ENCODE data around the gene FOCAD. TPM values are rescaled to one million over a fixed set of nuclear protein-coding genes. Genes with fewer than 3 reads are reported as not detected.

Gene FOCAD
- total RNA-seq, 1 donor from 2014 or later: 30.0 TPM

DNA sequence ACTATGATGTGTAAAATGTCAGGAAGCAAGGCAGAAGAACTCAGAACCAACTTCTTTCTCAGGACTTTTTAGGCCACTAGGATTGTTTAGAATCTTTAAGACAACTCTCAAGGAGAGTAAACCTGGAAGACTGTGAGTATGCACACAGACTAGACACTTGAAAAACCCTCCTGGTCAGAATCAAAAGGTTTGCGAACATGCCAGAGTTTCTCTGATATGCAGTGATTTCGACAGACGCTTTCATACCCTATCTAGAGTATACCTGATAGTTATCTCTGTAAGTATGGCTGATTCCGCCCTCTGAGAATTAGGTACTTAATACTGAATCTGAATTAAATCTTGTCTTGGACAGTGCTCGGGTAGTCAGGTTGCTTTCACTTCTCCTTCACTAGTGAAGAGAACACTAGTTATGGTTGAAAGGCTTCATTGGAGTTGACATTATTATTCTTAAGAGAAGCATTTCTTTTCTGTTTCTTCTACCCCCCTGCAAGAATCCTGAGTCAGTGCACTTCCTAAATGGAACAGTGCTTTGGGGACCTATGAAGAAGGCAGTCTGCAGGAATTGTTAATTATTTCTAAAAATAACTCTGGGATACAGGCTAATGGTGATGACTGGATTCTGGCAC is 189.3 kb downstream of the FOCAD start:
- H3K4me3 ChIP-seq (ENCODE audit: low read depth, low read length): peak overlapping the region; percentile 22
- TF ChIP-seq, protein P1, sequence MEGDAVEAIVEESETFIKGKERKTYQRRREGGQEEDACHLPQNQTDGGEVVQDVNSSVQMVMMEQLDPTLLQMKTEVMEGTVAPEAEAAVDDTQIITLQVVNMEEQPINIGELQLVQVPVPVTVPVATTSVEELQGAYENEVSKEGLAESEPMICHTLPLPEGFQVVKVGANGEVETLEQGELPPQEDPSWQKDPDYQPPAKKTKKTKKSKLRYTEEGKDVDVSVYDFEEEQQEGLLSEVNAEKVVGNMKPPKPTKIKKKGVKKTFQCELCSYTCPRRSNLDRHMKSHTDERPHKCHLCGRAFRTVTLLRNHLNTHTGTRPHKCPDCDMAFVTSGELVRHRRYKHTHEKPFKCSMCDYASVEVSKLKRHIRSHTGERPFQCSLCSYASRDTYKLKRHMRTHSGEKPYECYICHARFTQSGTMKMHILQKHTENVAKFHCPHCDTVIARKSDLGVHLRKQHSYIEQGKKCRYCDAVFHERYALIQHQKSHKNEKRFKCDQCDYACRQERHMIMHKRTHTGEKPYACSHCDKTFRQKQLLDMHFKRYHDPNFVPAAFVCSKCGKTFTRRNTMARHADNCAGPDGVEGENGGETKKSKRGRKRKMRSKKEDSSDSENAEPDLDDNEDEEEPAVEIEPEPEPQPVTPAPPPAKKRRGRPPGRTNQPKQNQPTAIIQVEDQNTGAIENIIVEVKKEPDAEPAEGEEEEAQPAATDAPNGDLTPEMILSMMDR (conservative IDR thresholded peaks at IDR 0.05; ENCODE audit: low read depth, low read length): no peak
- peak; percentile 63 for DNase-seq (ENCODE audit: low read depth)

DNA sequence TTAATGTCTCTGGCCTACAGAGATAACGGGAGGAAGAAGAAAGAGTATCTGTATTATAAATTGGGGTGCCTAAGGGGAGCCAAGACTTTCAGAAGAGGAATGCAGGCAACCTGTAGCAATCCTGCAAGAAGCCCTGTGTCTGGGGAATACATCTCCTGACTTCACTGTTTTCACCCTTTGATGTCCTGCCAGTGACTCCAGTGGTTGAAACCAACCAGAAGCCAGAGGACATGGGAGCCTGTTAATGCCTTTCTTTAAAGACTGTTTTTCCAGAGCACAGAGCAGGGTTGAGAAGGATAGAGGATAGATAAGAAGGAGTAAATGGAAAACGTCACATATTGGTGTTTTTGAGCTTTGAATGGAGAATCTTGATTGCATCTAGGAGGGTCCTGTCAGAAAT is 196.2 kb downstream of the FOCAD start:
- H3K4me3 ChIP-seq (ENCODE audit: low read depth, low read length): no peak overlapping the region
- DNase-seq (ENCODE audit: low read depth): no peak

DNA sequence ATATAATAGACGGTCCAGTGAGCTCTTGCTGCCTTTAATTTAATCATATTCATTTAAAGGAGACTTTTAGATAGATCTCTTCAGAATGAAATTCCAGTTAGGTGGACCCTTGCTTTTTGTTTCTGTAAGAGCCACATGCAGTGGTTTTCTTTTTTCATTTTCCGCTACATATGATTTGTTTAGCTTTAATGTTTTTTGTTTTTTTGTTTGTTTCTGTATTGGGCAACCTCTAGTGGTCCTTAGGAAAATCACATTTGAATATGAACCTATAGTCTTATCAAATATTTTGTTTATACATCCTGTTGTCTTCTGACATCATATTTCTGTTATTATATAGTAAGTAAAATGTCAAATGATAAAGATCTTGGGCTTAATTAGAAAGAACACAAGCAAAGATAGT is 196.6 kb downstream of the FOCAD start:
- DNase-seq (ENCODE audit: low read depth): no peak
- no peak overlapping the region for H3K4me3 ChIP-seq (ENCODE audit: low read depth, low read length)

More for the DNA sequence above, 196.2 kb downstream of the FOCAD start:
- TF ChIP-seq, protein P1 (conservative IDR thresholded peaks at IDR 0.05; ENCODE audit: low read depth, low read length): no peak

DNA sequence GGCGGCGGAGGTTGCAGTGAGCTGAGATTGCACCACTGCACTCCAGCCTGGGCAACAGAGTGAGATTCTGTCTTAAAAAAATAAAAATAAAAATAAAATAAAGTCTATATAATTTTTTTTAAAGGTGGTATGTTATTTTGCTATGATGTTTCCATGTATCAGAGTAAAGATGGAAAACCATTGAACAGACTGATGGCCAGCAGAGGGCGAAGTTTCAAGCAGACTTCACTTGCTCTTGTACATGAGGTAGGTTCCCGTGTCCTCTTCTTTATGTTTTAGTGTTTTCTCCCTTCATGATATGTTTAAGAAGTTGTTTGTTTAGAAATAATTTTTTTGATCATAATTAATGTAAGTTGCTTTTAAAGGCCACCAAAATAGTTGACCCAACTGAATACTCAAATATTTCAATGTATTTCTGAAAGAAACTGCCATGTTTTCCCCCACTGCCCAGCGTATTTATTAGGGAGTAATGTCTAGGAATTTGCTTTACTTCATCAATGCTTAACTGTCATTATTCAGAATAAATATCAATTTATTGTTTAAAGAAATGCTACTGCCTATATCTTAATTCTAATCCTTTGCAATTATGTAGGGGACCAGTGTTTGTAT is 201.0 kb downstream of the FOCAD start:
- DNase-seq (ENCODE audit: low read depth): no peak
- TF ChIP-seq, protein P1 (conservative IDR thresholded peaks at IDR 0.05; ENCODE audit: low read depth, low read length): peak; percentile 80
- no peak overlapping the region for H3K4me3 ChIP-seq (ENCODE audit: low read depth, low read length)

More for the DNA sequence above, 196.6 kb downstream of the FOCAD start:
- TF ChIP-seq, protein P1 (conservative IDR thresholded peaks at IDR 0.05; ENCODE audit: low read depth, low read length): no peak

DNA sequence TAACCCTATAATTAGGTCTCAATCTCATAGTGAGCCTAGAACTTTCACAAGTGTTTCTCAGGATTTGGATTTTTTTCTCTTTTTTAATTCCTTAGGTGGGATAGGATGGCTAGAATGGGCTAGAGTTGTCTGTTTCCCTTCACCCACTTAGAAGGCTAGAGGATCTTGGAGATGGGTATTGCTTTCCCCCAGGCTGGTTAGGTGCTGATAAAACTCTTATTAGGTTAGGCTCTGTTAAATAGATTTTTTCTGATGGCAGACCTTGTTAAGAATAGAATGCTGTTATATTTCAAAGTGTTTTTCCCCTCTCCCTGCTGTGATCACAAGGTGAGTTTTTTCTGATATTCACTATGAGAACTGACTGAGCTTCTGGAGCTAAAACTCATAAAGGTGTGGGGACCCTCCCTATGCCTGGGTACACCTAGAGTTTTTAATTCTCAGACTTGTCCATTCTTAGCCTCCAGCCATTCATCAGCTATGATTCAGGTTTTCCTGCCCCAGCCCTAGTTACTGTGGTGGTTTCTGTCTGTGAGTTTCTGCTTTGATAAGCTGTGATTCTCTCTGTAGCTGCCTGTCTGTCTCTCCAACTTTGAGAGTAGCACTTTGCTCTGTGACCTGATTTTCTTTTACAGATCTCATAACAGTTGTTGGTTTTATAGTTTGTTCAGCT is 215.0 kb downstream of the FOCAD start:
- H3K4me3 ChIP-seq (ENCODE audit: low read depth, low read length): no peak overlapping the region
- DNase-seq (ENCODE audit: low read depth): no peak
- TF ChIP-seq, protein P1 (conservative IDR thresholded peaks at IDR 0.05; ENCODE audit: low read depth, low read length): no peak

DNA sequence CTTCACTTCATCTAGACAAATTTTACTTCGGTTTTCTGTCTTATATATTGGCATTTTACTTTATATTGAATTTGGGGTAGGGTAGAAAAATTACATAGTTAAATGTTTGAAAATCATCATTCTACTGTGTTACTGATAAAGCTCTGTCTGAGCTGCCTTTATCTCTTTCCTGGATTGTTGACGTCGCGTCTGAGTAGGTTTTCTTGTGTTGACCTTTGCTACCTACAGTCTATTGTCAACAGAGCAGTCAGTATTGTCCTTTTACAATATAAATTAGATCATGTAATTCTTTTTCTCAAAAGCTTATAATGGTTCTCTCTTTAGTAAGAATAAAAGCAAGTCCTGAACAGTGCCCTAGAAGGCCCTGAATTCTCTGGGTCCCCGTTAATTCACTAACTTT is 219.2 kb downstream of the FOCAD start:
- TF ChIP-seq, protein P1 (conservative IDR thresholded peaks at IDR 0.05; ENCODE audit: low read depth, low read length): no peak
- H3K4me3 ChIP-seq (ENCODE audit: low read depth, low read length): no peak overlapping the region
- DNase-seq (ENCODE audit: low read depth): no peak

Measured in epithelial cell of proximal tubule (primary cell).